HL-60 (cell line): ENCODE results near the gene FBLN1.

Source experiments
- DNase-seq, 2 experiments: peaks; one replicate each; pipeline ENCODE4 v3.0.0-alpha.2; 2010 to 2020; ENCODE audit warnings: low read depth in 1 of 2, low spot score in 1 of 2
- H3K27ac ChIP-seq: fragments of 250-450 bp; sonication (Bioruptor Pico); replicated peaks from 2 replicates; pipeline ENCODE4 v1.5.1; 2020; ENCODE audit warnings: mild to moderate bottlenecking, moderate library complexity
- H3K27me3 ChIP-seq: fragments of 250-450 bp; sonication (Bioruptor Pico); 2 replicates; pipeline ENCODE4 v1.5.1; 2021; ENCODE audit warnings: mild to moderate bottlenecking, moderate library complexity; ENCODE audit not compliant: insufficient read depth, poor library complexity, severe bottlenecking
- H3K4me3 ChIP-seq: replicated peaks from 2 replicates; pipeline ENCODE4 v1.5.1; 2011; ENCODE audit warnings: mild to moderate bottlenecking, control low read depth, low read length; ENCODE audit not compliant: insufficient read depth
- CTCF ChIP-seq: IDR thresholded peaks from one replicate; pipeline ENCODE4 v1.5.1; 2011; ENCODE audit warnings: low read length, control low read depth, inconsistent platforms; ENCODE audit not compliant: insufficient read depth
- GABPA ChIP-seq: IDR thresholded peaks from 2 replicates; pipeline ENCODE4 v1.6.1; 2012; ENCODE audit warnings: low read depth
- POLR2AphosphoS5 ChIP-seq: IDR thresholded peaks from 2 replicates; pipeline ENCODE4 v1.6.1; 2012; ENCODE audit warnings: low read depth
- REST ChIP-seq: IDR thresholded peaks from 2 replicates; pipeline ENCODE4 v1.6.1; 2012; ENCODE audit warnings: low read depth; ENCODE audit not compliant: insufficient replicate concordance
- SPI1 ChIP-seq: IDR thresholded peaks from 2 replicates; pipeline ENCODE4 v1.6.1; 2012; ENCODE audit warnings: low read depth, mild to moderate bottlenecking, borderline replicate concordance

The FBLN1 gene

DNA sequence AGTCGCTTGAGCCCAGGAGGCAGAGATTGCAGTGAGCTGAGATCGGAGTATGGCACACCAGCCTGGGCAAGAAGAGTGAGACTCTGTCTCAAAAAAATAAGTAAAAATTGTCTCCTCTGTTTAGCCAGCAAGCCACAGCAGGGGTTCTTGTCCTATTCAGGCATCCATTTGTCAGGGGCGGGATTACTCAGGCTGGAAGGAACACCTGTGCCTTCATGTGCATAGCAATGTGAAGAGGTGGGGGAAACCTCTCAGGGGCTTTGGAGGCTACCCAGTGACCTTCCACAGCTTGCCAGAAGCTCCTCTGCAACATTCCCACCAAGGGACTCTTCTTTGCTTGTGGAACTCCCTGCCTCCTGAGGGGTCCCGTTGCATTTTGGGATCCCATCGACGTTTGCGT is 63.3 kb downstream of the FBLN1 start:
- Histone ChIP-seq H3K27me3 (peaks cover 9% of the 10 kb centered on the region), H3K4me3 (no peak overlapping the region), H3K27ac (no peak overlapping the region)
- DNase-seq: no peak
- TF ChIP-seq CTCF (no peak), REST (no peak), GABPA (no peak), POLR2AphosphoS5 (no peak), SPI1 (no peak)

GRCh38 chr22:45568213-45568612 is 65.5 kb downstream of the FBLN1 start:
- H3K4me3 ChIP-seq: no peak overlapping the region
- H3K27ac ChIP-seq: no peak overlapping the region
- TF ChIP-seq CTCF (no peak), POLR2AphosphoS5 (no peak)
- H3K27me3 ChIP-seq: peaks cover 9% of the 10 kb centered on the region
- no peak for DNase-seq

GRCh38 chr22:45571089-45571488 is 68.4 kb downstream of the FBLN1 start:
- H3K27me3 ChIP-seq: peaks cover 9% of the 10 kb centered on the region
- no peak for TF ChIP-seq REST
- no peak for TF ChIP-seq GABPA
- no peak for TF ChIP-seq CTCF
- TF ChIP-seq SPI1: no peak
- no peak for TF ChIP-seq POLR2AphosphoS5
- no peak overlapping the region for H3K4me3 ChIP-seq
- H3K27ac ChIP-seq: no peak overlapping the region
- no peak for DNase-seq

- Histone ChIP-seq H3K27ac (no peak overlapping the region), H3K4me3 (no peak overlapping the region), H3K27me3 (peaks cover 2% of the 10 kb centered on the region)
- DNase-seq: no peak
- TF ChIP-seq REST (no peak), CTCF (no peak), SPI1 (no peak), GABPA (no peak), POLR2AphosphoS5 (no peak)
These were observed 69.8 kb downstream of the FBLN1 start for GRCh38 chr22:45572444-45572843.
